Measurements from ENCODE around the gene ATP1A1.

The ATP1A1 gene

GRCh38 chr1:116372651-116373430 is at the start of gene ATP1A1:
ATP1A1 (plus strand) TSS chr1:116373244; CDS start chr1:116373512, 268 bp downstream.
- DNase-seq (ENCODE audit: low spot score) = peak; percentile 96

DNA sequence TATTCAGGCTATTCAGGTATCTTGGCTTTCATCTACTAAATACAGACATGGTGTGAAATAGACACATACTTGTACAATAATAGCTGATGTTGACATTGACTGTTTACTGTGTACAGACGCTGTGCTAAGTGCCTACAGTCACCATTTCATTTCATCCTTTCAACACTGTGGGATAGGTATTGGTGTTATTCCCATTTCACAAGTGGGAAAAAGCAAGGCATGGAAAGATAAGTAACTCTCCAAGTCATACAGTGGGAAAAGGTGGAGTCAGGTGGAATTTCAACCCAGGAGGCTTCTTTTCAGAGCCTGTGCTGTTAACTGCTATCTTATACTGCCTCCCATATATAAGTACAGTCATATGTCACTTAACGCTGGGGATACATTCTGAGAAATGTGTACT is 49.6 kb upstream of the ATP1A1 start:
- DNase-seq (ENCODE audit: low spot score) = no peak

- no peak for DNase-seq (ENCODE audit: low spot score)
Observed at GRCh38 chr1:116324411-116324810, 48.6 kb upstream of the ATP1A1 start.

GRCh38 chr1:116325104-116325503 is 47.9 kb upstream of the ATP1A1 start:
- no peak for DNase-seq (ENCODE audit: low spot score)

DNA sequence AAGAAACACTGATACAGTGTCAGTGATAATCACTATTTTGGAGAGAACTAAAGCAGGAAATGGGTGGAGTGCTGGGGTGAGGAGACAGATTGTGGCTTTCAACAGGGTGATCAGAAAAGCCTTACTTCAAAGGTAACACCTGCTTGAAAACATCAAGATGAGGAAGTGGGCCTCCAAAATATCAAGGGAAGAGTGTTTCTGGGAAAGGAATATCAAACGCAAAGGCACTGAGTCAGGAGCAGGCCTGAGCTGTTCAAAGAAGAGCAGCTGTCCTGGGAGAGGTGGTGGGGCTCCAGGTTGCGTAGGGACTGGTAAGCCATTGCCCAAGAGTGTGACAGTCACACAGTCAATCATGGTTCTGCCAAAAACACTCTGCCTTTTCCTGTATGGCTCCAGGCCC is 47.1 kb upstream of the ATP1A1 start:
- peak; percentile 83 for DNase-seq (ENCODE audit: low spot score)

GRCh38 chr1:116326486-116326885 is 46.6 kb upstream of the ATP1A1 start:
- no peak for DNase-seq (ENCODE audit: low spot score)

DNA sequence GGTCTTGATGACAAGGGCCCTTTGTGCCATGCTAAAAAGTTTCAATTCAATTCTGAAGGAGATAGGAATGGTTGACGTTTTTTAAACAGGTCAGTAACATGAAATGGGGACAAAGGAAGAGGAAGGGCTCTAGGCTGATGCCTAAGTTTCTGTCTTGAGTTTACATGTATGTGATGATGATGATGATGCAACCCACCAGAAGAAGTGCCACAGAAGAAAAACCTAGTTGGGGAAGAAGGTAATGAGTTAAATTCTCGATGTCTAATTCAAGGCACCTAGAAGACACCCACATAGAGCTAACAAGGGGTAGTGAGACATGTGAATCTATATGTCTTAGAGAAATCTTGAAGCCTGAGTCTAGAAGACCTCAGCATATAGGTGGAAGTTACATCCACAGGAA is 44.4 kb upstream of the ATP1A1 start:
- no peak for DNase-seq (ENCODE audit: low spot score)

DNA sequence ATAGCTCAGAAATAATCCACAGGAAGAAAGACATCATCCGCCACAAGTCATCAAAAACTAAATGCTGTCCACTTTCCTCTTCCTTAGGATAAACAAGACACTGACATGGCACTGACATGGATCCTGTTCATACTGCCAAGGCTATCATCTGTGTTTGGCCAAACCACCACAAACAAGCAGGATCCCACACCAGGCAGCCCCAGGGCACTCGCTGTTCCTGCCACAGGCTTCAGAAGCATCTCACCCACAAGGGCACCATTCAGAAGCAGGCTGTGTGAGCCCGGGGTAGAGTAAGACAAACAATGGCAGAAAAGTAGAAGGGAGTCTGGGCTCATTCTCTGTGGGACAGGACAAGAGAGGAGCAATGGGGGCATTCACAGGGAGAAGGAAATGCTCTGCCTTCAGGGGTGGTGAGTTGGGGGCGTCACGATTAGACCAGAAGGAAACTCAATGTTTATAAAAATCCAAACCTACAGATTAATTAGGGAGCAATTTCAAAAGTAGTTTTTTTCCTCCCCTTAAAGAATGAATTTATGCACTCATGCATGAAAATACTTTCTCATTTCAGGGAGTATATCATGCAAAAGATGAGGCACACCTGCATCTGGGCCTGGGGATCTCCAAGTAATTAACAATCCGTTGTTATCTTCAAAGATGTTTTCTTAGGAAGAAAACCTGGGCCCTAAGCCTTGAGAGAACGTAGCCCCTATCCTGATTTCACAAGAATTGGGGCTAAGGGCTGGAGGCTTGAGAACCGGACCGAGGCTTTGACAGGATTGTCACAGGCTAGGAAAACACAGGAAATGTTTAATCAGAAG is 43.3 kb upstream of the ATP1A1 start:
- no peak for DNase-seq (ENCODE audit: low spot score)

DNA sequence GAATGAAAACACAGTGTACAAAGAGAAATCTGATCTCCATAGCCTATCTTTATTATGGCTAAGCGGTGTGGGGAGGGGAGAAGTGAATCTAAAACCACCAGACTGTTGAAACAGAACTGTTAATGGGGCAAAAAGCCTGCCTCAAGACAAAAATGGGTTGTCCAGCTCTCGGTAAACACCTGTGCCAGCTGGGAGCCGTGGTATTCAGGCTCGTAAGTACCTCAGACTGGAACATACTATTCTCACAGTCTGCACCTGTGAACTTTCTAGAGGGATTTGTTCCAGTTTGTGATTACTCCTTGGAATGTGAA is 42.7 kb upstream of the ATP1A1 start:
- no peak for DNase-seq (ENCODE audit: low spot score)

DNA sequence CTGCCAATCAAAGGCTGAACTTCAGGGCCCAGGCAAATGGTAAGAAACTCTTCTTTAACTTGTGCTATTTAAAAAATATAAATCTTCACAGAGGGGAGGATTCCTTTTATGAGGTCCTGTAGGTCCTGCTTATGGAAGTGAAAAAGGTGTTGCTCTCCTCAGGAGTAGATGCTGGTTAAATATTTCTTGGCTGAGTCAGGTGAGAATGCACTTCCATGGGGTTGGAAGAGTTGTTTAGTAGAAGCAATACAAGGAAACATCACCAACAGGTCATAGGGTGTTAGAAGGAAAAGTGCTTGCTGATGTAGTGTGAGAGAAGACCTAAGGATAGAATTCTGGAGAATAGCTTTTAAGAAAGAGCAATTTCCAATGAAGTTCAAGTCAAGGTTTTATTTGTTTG is 42.2 kb upstream of the ATP1A1 start:
- no peak for DNase-seq (ENCODE audit: low spot score)

- DNase-seq (ENCODE audit: low spot score) = no peak
Observed at GRCh38 chr1:116331523-116331922, 41.5 kb upstream of the ATP1A1 start.

DNA sequence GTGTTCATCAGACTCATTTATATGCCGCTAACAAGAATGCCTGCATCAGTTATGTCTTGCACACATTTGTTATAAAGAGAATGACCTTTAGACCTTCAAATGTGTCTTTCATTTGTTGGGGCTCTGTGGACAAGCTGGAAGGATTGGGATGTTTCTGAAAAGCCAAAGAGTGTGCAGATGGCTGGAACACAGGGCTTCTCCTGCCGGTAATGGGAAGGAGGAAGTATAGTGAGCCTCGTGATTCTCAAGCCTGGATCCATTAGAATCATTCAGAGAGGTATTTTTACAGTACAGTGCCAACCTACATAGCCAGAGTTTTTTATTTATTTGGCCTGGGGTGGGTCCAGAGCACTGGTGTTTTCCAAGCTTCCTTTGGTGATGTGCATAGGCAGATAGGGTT is 40.6 kb upstream of the ATP1A1 start:
- DNase-seq (ENCODE audit: low spot score) = no peak

DNA sequence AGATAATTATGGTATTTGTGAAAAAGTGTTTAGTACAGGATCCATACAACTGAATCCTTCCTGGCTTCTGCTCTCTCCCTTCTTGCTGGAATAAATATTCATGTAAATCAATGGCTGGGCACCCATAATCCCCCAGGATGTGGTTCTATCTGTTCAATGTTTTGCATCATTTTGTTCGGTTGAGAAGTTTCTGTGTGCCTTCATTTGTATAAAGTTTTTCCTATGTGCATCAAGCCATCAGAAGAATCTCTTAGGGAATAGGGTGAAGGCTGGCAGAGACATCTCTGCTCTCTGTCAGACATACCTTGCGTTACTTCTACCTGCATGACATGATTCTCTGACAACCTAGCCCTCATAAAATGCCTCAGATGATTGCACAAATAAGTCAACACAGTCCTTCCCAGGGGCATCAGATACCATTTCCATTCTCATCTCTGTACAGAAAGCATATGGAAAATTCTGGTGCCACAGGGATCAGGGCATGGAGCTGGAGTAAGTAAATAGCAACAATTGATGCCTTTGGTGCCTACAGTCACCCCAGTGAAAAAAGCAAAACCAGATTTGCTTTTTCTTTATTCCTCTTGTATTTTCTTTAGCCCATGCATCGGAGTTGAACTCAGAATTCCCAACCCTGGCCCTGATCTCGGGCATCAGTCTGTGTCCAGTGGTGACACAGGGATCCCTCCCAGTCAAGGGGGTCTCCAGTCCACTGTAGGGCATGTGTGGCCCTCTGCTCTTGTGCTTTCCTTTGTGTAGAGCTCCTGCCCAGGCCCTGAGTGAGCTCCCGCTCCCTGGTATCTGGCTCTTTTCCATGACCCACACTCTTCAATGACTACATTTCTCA is 39.7 kb upstream of the ATP1A1 start:
- DNase-seq (ENCODE audit: low spot score) = no peak

GRCh38 chr1:116334015-116334547 is 39.0 kb upstream of the ATP1A1 start:
- DNase-seq (ENCODE audit: low spot score) = no peak

DNA sequence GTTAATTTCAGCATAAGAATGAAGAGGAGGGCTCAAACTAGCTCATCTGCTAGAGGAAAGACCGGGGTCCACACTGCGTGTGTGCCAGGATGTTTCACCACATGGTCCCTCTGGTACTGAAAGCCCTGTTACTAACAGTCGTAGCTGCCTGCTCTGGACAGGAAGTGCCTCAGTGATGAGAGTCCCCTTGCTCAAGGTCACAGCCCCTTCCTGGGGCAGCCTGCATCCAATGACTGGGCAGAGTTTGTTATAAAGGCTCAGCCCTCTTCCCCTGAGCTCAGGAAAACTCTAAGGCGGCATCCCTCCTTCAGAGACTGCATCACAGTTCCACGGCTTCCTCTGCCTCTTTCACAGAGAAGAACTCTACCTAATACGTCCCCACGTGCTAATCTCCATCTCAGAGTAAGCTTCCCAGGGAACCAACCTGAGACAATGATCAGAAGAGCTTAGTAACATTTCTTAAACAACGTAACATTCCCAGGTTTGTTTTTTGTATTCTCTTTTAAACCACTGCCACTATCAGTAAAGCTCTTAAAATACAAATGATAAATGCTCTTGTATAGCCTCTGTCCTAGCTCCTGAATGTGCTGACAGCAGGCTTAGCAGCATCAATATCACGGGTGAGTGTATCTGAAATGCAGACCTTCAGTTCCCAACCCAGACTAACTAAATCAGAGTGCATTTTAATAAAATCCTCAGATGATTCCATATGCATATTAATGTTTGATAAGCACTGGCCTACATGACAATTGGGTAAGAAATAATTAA is 38.0 kb upstream of the ATP1A1 start:
- no peak for DNase-seq (ENCODE audit: low spot score)

DNA sequence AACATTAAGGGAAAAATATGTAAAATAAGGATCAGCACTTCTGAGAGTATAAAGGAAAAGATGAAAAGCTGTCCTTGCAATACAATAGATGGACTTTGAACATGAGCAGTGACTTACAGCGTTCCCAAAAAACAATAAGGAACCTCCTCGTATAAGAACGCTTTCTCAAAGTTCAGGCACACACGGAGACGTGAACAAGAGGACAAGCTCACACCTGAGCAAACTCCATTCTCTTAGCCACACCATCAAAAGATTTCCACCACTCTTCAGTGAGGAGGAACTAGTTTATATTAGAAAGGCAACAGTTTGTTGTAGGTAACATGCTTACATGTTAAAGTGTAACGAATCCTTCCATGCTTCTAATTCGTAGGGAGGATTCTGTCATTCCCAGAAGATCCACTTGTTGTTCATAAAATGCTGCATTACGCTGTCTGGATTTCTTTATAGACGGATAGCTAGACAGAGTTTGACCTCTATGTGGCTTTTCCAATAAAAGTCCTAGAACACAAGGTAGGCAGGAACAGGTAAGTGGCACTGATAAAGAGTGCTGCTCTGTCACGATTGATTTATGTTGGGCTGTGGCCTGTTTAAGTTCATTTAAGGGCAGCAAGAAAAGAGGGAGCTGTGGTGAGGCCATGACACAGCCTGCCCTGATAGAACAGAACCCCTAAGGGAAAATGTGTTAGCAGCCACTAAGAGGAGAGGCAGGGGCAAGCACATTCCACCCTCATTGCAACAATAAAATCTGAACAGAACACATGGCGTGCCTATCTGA is 37.0 kb upstream of the ATP1A1 start:
- DNase-seq (ENCODE audit: low spot score) = no peak

- no peak for DNase-seq (ENCODE audit: low spot score)
Observed at GRCh38 chr1:116337398-116337797, 35.6 kb upstream of the ATP1A1 start.

GRCh38 chr1:116338400-116338799 is 34.6 kb upstream of the ATP1A1 start:
- no peak for DNase-seq (ENCODE audit: low spot score)

GRCh38 chr1:116340506-116341231 is 32.4 kb upstream of the ATP1A1 start:
- no peak for DNase-seq (ENCODE audit: low spot score)

- no peak for DNase-seq (ENCODE audit: low spot score)
Observed at GRCh38 chr1:116343019-116343418, 30.0 kb upstream of the ATP1A1 start.

All from CD4-positive, alpha-beta T cell treated with Interleukin-15 for 4 hours (primary cell).